HCT116 (cell line): ENCODE data around the gene FBXL5.

ENCODE experiments used
- EGR1 ChIP-seq: IDR thresholded peaks from 2 replicates; pipeline ENCODE4 v1.6.1; 2012; ENCODE audit warnings: low read depth
- EZH2 ChIP-seq: fragments of 200-600 bp; sonication (generic); IDR thresholded peaks from 2 replicates; pipeline ENCODE4 v1.6.1; 2017; ENCODE audit warnings: antibody characterized with exemption, mixed run types
- EZH2phosphoT487 ChIP-seq: fragments of 200-600 bp; IDR thresholded peaks from 2 replicates; pipeline ENCODE4 v1.6.1; 2018; ENCODE audit warnings: antibody characterized with exemption, borderline replicate concordance
- JUND ChIP-seq: IDR thresholded peaks from 2 replicates; pipeline ENCODE4 v1.6.1; 2012
- POLR2A ChIP-seq: IDR thresholded peaks from 2 replicates; pipeline ENCODE4 v1.7.0; 2011; ENCODE audit warnings: borderline replicate concordance; ENCODE audit not compliant: insufficient read depth, insufficient read length; ENCODE audit errors: extremely low read depth
- POLR2AphosphoS5 ChIP-seq: IDR thresholded peaks from 2 replicates; pipeline ENCODE4 v1.6.1; 2011; ENCODE audit warnings: mild to moderate bottlenecking, low read depth, low read length, moderate library complexity
- SIN3A ChIP-seq: IDR thresholded peaks from 2 replicates; pipeline ENCODE4 v1.6.1; 2012; ENCODE audit warnings: low read depth
- TCF7L2 ChIP-seq: IDR thresholded peaks from 2 replicates; pipeline ENCODE4 v1.7.0; 2011; ENCODE audit warnings: borderline replicate concordance, inconsistent platforms; ENCODE audit not compliant: insufficient read depth, insufficient read length; ENCODE audit errors: extremely low read depth
- YY1 ChIP-seq: IDR thresholded peaks from 2 replicates; pipeline ENCODE4 v1.6.1; 2011; ENCODE audit warnings: low read length, low read depth, moderate library complexity, mild to moderate bottlenecking; ENCODE audit not compliant: insufficient replicate concordance; ENCODE audit errors: extremely low read depth
- ZNF274 ChIP-seq: fragments of 200-500 bp; sonication (Bioruptor generic); IDR thresholded peaks from 2 replicates; pipeline ENCODE4 v1.6.1; 2014; ENCODE audit warnings: mild to moderate bottlenecking, low read depth, low read length, inconsistent platforms
- TF ChIP-seq, protein P1 (sequence below), 3 experiments: fragments of 200-600 bp in 1 of 3; sonication (generic) in 1 of 3; IDR thresholded peaks in 2 of 3; conservative IDR thresholded peaks in 1 of 3; 2 replicates each; pipeline ENCODE4 v1.5.1; 2012 to 2017; ENCODE audit warnings: low read depth in 2 of 3, low read length in 2 of 3, antibody characterized with exemption in 1 of 3, borderline replicate concordance in 1 of 3, control low read depth in 1 of 3, mild to moderate bottlenecking in 1 of 3, mixed read lengths in 1 of 3, mixed run types in 1 of 3, moderate library complexity in 1 of 3; ENCODE audit not compliant: insufficient read depth in 1 of 3
- TF ChIP-seq, protein P2 (sequence below): IDR thresholded peaks from 2 replicates; pipeline ENCODE4 v1.6.1; 2012; ENCODE audit warnings: low read depth
- TF ChIP-seq, protein P3 (sequence below): IDR thresholded peaks from 2 replicates; pipeline ENCODE4 v1.6.1; 2011; ENCODE audit warnings: mild to moderate bottlenecking, low read length, moderate library complexity; ENCODE audit not compliant: insufficient replicate concordance; ENCODE audit errors: extremely low read depth

DNA sequence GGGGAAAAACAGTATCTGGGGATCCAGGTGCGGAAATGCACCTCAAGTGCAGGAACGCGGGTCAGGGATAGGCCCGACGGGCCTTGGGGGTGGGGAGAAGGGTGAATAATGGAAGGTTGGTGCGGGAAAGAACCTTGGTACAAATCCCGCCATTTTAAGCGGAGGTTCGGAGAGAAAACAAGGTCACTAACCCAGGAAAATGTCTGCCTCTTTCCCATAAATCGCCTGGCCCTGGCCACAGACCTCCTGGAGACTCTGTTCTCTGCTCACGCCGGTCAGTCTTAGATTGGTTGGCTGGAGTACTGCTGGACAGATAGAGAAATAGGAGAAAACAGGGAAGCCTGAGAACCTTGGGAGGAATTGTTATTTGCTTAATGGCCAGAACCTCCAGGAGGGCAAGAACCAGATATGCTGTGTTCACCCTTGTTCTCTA is 897 bp upstream of the FBXL5 start:
- TF ChIP-seq, protein P1, sequence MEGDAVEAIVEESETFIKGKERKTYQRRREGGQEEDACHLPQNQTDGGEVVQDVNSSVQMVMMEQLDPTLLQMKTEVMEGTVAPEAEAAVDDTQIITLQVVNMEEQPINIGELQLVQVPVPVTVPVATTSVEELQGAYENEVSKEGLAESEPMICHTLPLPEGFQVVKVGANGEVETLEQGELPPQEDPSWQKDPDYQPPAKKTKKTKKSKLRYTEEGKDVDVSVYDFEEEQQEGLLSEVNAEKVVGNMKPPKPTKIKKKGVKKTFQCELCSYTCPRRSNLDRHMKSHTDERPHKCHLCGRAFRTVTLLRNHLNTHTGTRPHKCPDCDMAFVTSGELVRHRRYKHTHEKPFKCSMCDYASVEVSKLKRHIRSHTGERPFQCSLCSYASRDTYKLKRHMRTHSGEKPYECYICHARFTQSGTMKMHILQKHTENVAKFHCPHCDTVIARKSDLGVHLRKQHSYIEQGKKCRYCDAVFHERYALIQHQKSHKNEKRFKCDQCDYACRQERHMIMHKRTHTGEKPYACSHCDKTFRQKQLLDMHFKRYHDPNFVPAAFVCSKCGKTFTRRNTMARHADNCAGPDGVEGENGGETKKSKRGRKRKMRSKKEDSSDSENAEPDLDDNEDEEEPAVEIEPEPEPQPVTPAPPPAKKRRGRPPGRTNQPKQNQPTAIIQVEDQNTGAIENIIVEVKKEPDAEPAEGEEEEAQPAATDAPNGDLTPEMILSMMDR (IDR thresholded peaks at IDR 0.05 in 2 of 3, conservative IDR thresholded peaks at IDR 0.05 in 1 of 3; ENCODE audit: borderline replicate concordance in 1 of 3, insufficient read depth in 1 of 3, low read depth in 2 of 3, low read length in 2 of 3): no peak
- no peak for TF ChIP-seq EZH2
- no peak for TF ChIP-seq JUND
- TF ChIP-seq, protein P2, sequence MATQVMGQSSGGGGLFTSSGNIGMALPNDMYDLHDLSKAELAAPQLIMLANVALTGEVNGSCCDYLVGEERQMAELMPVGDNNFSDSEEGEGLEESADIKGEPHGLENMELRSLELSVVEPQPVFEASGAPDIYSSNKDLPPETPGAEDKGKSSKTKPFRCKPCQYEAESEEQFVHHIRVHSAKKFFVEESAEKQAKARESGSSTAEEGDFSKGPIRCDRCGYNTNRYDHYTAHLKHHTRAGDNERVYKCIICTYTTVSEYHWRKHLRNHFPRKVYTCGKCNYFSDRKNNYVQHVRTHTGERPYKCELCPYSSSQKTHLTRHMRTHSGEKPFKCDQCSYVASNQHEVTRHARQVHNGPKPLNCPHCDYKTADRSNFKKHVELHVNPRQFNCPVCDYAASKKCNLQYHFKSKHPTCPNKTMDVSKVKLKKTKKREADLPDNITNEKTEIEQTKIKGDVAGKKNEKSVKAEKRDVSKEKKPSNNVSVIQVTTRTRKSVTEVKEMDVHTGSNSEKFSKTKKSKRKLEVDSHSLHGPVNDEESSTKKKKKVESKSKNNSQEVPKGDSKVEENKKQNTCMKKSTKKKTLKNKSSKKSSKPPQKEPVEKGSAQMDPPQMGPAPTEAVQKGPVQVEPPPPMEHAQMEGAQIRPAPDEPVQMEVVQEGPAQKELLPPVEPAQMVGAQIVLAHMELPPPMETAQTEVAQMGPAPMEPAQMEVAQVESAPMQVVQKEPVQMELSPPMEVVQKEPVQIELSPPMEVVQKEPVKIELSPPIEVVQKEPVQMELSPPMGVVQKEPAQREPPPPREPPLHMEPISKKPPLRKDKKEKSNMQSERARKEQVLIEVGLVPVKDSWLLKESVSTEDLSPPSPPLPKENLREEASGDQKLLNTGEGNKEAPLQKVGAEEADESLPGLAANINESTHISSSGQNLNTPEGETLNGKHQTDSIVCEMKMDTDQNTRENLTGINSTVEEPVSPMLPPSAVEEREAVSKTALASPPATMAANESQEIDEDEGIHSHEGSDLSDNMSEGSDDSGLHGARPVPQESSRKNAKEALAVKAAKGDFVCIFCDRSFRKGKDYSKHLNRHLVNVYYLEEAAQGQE: no peak
- no peak for TF ChIP-seq POLR2A
- no peak for TF ChIP-seq SIN3A
- TF ChIP-seq, protein P3, sequence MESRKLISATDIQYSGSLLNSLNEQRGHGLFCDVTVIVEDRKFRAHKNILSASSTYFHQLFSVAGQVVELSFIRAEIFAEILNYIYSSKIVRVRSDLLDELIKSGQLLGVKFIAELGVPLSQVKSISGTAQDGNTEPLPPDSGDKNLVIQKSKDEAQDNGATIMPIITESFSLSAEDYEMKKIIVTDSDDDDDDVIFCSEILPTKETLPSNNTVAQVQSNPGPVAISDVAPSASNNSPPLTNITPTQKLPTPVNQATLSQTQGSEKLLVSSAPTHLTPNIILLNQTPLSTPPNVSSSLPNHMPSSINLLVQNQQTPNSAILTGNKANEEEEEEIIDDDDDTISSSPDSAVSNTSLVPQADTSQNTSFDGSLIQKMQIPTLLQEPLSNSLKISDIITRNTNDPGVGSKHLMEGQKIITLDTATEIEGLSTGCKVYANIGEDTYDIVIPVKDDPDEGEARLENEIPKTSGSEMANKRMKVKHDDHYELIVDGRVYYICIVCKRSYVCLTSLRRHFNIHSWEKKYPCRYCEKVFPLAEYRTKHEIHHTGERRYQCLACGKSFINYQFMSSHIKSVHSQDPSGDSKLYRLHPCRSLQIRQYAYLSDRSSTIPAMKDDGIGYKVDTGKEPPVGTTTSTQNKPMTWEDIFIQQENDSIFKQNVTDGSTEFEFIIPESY: no peak
- TF ChIP-seq EZH2phosphoT487: no peak
- TF ChIP-seq POLR2AphosphoS5: no peak
- TF ChIP-seq EGR1: no peak
- TF ChIP-seq YY1: no peak
- TF ChIP-seq TCF7L2: no peak
- TF ChIP-seq ZNF274: no peak
